A172 (cell line): ENCODE measurements around the gene MRPL52. TPM values are rescaled to one million over a fixed set of nuclear protein-coding genes. Genes with fewer than 3 reads are reported as not detected.
"Not testable (repeated sequence)": the region's sequence is repeated elsewhere in the genome, so short reads cannot be mapped to it uniquely, and the experiment has no call there.

Experiments
- DNase-seq: peaks from one replicate; pipeline ENCODE4 v3.0.0-alpha.2; 2015; ENCODE audit warnings: low spot score
- total RNA-seq: library from RNA; depleted of rRNA; stranded (reverse); fragments of >200 nt; shearing (Covaris generic); gene quantifications from 2 replicates; pipeline ENCODE4 v1.2.3, GENCODE V29; 2014

Gene MRPL52
- total RNA-seq, 1 experiment from 2014 or later, result 163 TPM

DNA sequence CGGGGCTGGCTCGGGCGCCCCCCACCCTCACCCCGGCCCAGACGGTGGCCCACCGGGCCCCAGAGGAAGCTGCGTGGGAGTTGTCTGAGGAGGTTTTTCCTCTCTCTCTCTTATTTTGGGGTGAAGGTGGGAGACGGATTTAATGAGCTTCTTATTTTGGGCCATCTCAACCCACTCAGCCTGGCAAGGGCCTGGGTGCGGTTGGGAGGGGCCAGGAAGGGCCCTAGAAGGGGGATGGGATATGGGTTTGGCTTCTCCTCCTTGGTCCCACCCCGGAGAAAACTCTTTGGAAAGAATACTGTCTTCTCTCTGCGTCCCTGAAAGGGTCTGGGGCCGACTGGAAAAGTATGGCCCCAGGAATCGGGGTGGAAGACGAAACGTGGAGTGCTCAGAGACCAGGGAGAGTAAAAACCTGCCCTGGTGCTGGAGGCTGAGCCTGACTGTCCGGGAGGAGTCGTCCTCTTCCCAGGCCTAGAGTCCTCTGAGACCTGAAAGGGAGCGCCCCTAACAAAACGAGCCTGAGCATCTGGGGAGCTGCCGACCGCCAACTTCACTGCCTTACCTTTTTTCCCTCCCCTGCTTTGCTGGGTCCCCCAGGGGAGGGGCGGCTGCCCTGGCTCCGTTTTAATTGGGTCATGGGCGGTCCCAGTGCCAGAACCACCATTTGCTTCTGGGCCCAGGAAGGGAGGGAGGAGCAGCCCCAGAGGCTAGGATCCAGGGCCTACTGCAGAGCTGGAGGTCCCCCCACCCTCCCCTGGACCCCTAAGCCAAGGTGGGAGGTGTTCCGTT is 8.3 kb downstream of the MRPL52 start:
- no peak for DNase-seq

DNA sequence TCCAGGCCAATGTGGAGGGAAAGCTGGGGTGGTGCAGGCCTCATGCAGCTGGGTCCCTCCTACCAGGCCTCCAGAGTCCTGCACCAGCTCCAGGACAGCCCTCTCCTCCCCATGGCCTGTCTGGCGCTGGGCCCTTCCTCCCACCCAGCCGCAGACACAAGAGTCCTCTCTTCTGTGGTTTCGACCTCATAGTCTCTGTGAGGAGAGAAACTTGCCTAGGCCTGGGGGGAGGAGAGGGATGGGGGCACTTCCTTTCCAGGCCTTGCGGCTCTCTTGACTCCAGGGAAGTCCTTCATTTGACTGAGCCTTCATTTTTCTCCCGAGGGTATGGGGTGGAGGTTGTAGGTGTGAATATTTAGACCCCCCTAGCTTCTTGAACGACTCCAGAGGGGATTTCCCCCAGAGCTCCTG is 8.9 kb downstream of the MRPL52 start:
- DNase-seq, result no peak

DNA sequence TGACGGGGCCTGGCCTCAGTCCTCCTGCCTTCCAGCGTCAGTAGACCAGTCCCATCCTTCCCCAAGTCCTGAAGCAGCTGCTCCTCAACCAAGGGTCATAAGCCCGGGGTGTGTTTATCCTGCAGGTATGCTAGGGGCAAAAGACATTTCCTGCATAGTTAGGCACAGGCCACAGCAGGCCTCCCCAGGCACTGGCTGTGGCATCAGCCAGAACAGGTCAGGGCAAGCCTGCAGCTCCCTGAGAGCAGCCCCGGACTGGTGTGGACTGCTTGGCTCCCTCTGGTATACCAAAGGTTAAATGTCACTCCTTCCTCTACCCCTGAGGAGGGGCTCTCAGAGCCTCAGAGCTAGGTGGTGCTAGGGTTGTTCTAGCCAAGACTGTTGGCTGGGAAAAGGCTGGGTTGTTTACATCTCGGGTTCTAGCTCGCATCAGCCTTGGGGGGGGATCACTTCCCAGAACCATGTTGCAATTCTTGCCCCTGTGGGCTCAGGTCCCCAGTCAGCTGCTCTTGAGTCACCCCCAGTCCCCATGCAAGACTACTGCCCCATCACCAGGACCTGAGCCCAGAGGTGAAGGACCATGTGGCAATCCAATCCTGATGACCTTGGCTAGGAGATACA is 9.6 kb downstream of the MRPL52 start:
- DNase-seq, result no peak

DNA sequence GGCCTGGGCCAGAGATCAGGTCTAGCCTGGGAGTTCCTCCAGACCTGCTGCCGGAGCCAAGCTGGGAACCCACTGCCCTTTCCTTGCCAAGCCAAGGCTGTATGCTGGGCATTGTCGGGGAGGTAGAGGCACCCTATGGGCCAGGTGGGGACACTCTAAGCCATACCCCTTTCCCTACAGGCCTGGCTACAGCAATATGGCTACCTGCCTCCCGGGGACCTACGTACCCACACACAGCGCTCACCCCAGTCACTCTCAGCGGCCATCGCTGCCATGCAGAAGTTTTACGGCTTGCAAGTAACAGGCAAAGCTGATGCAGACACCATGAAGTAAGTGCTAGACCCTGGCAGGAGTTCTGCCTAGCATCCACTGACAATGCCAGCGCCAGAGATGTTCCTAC is 11.6 kb downstream of the MRPL52 start:
- DNase-seq, result no peak

DNA sequence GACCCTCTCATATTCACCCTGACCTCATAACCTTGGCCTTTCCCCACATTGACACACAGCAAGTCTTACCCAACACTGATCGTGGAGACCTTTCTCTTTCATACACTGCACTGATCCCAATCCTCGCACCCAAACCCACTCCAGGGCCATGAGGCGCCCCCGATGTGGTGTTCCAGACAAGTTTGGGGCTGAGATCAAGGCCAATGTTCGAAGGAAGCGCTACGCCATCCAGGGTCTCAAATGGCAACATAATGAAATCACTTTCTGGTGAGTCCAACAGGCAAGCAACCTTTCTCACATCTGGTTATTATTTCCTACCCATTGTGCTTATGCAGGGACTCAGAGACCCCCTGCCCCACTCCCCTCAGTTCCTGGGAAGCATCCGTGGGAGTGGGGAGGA is 12.1 kb downstream of the MRPL52 start:
- no peak for DNase-seq

DNA sequence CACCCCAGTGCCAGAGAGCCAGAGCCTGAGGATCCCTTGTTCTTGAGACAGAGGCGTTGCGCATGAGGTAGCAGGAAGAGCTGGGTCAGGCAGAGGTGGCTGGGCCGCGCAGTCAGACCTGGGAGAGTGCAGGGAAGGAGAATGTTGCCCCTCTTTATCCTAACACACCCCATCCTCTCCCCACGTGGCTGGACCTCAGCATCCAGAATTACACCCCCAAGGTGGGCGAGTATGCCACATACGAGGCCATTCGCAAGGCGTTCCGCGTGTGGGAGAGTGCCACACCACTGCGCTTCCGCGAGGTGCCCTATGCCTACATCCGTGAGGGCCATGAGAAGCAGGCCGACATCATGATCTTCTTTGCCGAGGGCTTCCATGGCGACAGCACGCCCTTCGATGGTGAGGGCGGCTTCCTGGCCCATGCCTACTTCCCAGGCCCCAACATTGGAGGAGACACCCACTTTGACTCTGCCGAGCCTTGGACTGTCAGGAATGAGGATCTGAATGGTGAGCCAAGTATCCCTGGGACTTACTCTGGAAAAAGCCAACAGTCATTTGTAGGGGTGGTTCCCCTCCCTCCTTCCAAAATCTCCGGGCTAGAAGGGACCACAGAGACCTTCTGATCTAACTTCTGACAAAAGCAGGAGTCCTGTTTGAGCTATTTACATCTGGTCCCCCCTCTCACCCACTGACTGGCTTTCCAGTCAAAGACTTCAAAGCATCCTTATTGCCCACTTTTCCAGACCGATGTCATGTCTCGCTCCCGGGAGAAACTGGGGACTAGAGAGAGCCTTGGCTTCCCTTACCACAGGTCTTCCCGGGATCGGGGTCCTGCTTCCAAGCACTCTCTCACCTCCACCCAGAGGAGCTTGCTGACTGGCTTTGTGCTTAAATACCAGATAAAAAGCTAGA is 12.8 kb downstream of the MRPL52 start:
- no peak for DNase-seq

DNA sequence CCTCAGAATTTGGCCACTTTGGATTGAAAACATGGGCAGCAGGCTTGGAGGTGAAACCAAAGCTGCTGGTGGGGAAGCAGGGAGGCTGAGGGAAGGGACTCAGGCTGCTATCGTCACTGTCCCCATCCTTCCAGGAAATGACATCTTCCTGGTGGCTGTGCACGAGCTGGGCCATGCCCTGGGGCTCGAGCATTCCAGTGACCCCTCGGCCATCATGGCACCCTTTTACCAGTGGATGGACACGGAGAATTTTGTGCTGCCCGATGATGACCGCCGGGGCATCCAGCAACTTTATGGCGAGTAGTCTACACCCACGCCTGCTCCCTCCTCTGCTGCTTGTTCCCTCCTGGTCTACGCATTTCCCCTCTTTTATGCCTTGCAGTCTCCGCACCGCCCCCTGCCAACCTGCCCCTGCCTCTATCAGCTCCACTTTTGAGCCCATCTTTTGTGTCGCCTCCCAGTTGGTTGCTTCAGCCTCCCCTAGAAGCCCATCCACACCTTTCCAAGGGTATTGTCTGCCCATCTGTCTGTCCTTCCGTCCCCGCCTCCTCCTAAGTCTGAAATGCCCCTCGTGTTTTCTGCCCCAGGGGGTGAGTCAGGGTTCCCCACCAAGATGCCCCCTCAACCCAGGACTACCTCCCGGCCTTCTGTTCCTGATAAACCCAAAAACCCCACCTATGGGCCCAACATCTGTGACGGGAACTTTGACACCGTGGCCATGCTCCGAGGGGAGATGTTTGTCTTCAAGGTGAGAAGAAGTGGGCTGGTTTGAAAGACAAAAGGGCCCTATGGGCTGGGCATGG is 13.6 kb downstream of the MRPL52 start:
- no peak for DNase-seq

DNA sequence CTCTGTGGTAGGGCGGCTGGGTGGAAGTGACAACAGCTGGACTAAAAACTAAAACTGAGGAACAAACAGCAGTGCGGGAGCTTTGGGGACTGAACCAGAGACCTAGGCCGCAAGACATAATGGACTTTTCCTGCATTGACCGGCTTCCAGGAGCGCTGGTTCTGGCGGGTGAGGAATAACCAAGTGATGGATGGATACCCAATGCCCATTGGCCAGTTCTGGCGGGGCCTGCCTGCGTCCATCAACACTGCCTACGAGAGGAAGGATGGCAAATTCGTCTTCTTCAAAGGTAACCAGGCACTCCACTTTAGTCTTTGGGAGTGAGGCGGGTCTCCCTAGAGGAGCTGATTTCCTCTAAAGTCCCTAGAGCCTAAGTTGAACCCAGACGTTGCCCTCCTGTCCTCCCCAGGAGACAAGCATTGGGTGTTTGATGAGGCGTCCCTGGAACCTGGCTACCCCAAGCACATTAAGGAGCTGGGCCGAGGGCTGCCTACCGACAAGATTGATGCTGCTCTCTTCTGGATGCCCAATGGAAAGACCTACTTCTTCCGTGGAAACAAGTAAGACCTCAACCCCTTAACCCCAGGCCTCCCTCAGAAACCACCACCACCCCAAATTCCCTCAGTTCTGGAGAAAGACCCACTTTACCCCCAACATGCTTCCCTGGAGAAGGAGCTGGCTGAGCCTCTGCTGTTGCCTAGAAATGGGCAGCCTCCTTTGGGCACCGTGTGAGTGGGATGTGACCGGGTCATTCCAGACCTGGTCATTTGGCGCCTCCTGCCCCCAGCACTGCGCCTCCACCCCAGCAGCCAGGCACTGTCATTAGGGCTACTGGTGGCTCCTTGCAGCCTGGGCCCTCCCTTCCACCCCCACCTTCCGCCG is 14.8 kb downstream of the MRPL52 start:
- DNase-seq, result no peak

DNA sequence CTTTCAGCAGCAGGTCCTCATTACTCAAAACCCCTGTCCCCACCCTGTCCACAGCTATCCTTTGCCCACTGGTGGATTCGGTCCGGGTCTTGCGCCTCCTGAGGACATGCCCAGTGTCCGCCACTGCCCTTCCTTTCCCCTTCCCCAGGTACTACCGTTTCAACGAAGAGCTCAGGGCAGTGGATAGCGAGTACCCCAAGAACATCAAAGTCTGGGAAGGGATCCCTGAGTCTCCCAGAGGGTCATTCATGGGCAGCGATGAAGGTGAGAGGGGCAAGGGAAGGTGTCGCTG is 15.4 kb downstream of the MRPL52 start:
- DNase-seq, result no peak

DNA sequence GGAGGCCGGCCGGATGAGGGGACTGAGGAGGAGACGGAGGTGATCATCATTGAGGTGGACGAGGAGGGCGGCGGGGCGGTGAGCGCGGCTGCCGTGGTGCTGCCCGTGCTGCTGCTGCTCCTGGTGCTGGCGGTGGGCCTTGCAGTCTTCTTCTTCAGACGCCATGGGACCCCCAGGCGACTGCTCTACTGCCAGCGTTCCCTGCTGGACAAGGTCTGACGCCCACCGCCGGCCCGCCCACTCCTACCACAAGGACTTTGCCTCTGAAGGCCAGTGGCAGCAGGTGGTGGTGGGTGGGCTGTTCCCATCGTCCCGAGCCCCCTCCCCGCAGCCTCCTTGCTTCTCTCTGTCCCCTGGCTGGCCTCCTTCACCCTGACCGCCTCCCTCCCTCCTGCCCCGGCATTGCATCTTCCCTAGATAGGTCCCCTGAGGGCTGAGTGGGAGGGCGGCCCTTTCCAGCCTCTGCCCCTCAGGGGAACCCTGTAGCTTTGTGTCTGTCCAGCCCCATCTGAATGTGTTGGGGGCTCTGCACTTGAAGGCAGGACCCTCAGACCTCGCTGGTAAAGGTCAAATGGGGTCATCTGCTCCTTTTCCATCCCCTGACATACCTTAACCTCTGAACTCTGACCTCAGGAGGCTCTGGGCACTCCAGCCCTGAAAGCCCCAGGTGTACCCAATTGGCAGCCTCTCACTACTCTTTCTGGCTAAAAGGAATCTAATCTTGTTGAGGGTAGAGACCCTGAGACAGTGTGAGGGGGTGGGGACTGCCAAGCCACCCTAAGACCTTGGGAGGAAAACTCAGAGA is 16.3 kb downstream of the MRPL52 start:
- DNase-seq, result no peak

DNA sequence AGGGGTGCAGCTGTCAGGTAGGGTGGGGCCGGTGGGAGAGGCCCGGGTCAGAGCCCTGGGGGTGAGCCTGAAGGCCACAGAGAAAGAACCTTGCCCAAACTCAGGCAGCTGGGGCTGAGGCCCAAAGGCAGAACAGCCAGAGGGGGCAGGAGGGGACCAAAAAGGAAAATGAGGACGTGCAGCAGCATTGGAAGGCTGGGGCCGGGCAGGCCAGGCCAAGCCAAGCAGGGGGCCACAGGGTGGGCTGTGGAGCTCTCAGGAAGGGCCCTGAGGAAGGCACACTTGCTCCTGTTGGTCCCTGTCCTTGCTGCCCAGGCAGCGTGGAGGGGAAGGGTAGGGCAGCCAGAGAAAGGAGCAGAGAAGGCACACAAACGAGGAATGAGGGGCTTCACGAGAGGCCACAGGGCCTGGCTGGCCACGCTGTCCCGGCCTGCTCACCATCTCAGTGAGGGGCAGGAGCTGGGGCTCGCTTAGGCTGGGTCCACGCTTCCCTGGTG is 17.2 kb downstream of the MRPL52 start:
- DNase-seq, result no peak

DNA sequence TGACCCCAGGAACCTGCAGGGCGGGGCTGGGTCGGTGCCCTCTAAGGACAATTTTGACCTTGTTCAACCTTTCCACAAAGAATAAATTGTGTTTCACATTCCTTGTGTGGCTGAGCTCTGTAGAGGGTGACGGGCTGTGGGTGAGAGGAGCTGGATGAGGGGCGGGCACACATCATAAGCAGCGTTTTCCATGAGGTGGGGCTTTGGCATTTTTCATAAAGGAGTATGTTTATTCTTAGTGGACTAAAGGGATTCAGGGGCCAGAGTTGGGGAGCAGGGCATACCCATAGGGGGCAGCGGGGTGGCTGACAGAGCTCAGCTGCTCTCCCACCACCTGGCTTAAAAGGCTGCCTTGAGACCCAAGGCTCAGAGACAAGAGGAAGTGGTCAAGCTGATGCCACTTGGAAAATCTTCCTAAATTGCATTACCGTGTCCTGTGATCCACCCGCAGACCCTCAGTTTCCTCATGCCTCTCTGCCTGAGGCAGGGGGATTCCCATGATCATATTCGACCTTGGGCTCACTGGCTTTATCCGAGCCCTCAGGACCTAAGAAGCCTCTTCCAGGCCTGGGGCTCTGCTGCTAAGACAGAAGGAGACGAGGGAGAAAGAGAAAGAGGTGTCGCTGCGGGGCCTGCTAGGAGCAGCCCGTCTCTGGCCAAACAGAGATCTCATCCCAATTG is 18.1 kb downstream of the MRPL52 start:
- DNase-seq, result no peak

DNA sequence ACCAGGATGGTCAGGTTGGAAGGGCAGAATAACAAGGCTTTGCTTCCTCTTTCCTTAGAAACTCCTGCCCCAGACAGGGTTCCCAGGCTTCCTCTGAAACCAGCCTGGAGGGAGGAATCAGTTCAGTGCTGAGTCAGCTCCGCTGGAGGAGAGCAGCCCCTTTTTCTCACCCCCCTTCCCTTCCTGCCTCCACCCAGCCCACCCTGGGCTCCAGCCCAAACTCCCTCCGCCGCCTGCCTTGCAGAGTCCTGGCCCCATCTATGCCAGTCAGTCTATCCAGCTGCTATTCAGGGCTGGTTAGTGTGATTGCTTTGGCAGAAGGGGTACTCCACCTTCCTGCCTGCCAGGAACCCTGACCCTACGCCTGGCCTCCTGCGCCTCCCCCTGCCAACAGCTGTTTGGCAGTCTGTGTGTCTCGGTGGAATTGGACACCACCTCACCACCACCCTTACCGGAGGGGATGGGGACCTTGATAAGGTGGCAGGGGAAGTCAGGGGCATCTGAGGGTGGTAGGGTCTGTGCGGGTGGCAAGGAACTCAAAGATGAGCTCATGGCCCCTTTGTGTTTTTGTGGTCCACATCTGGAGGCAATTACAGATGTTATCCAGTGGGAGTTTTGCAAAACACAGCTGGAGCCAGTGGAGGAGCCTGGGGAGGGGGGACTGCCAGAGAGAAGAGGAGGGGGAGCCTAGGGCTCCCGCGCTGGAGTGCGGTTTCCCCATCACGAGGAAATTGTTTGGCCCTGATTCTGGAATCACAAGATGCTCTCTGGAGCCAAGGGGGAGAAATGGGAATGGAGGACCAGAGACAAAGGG is 18.9 kb downstream of the MRPL52 start:
- DNase-seq, result no peak

DNA sequence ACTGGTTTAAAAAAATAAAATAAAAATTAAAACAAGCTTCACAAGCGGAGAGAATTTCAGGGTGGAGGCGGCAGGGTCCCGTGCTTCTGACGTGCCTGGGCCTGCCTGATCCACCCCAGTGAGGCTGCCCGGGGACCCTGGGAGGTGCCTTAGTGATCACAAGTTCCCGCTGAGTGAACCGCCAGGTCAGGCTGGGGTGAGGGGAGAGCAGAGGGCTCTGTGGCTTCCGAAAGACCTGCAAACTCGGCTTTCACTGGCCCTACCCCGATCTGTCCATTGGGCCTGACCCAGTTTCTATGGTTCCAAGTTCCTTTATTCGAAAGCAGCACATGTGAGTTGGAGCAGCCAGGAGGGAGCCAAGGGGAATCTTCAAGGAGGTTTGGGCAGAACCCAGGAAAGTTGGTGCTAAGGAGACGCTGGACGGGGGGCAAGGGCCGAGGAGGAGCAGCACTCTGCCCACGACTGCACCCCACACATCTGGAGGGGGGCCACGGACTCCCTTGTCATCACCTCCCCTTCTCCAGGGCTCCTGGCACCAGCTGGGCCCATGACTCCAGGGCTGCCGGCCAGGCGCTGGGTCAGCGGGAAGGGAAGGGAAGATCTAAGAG is 19.6 kb downstream of the MRPL52 start:
- DNase-seq, result no peak

DNA sequence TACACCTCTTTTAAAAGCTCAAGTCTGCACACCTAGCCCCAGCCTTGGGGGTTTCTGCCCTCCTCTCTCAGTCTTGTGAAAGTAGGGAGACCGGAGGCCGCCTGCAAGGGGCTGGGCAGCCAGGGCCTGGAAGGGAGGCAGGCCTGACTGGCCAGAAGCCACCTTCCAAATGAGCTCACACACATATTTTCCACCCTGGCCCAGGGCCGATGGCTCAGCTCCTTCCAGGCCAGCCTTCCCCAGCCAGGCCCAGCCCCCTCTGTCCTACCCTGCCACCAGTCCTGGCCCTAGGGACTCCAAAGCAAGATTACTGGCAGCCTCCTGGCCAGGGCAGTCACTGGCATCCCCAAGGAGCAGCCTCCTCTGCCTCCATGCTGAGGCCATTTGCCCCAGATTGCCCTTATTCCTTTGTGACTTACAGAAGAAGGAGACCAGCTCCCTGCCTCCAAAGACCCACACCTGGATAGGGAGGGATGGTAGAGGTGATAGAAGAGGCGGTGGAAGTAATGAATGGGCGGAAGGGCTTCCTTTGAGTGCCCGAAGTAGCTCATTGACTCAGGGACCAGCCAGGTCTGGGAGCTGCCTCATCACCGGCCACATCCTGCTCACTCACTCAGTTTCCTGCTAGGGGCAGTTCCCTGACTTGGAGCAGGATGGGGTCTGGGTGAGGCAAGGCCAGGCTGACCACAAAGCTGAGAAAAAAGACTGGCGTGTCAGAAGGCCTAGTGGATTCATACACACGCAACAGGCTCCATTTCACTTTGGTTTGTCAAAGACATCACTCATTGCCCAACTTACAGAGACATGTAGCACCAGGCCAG is 21.5 kb downstream of the MRPL52 start:
- peak; percentile 75 for DNase-seq

DNA sequence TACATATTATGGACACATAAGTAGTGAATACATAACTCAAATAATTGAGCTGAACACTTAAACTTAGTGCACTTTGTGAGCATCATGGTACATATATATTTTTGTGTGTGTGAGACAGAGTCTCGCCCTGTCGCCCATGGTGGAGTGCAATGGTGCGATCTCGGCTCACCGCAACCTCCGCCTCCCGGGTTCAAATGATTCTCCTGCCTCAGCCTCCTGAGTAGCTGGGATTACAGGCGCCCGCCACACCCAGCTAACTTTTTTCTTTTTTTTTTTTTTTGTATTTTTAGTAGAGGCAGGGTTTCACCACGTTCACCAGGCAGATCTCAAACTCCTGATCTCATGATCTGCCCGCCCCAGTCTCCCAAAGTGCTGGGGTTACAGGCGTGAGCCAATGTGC is 22.5 kb downstream of the MRPL52 start:
- not testable (repeated sequence) for DNase-seq

DNA sequence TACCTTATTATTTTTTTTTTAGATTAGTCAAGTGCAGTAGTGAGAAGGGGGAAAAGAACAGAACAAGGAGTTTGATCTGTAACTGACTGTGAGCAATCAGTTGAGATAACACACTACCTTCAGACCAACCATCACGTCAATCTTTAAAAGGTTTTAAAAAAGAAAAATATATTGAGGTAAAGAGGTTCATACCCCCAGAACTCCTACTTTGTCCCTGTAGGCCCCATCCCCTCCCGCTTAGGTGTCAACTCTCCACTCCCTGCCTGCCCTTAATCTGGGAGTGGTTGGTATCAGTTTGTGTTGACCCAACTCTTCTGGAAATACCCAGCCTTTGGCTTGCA is 22.9 kb downstream of the MRPL52 start:
- no peak for DNase-seq
